GM21717 (cell line): ENCODE results near the gene FMN1.

Source experiments
- ATAC-seq: cut with Tn5 transposase; IDR thresholded peaks from one replicate; pipeline ENCODE4 v1.9.1; 2021; ENCODE audit warnings: mild to moderate bottlenecking, moderate library complexity; ENCODE audit not compliant: unreplicated experiment

FMN1 gene

GRCh38 chr15:33155691-33156420 is 38.7 kb downstream of the FMN1 start:
- no peak for ATAC-seq

GRCh38 chr15:33154351-33155166 is 40.0 kb downstream of the FMN1 start:
- ATAC-seq: no peak

- ATAC-seq: no peak
Observed at GRCh38 chr15:33153548-33153947, 41.0 kb downstream of the FMN1 start.

- no peak for ATAC-seq
Observed at GRCh38 chr15:33152502-33153109, 41.9 kb downstream of the FMN1 start.

- ATAC-seq: no peak
Observed at GRCh38 chr15:33150971-33151370, 43.5 kb downstream of the FMN1 start.

GRCh38 chr15:33150431-33150941 is 44.0 kb downstream of the FMN1 start:
- no peak for ATAC-seq

- ATAC-seq: no peak
Observed at GRCh38 chr15:33149919-33150318, 44.6 kb downstream of the FMN1 start.

- no peak for ATAC-seq
Observed at GRCh38 chr15:33148129-33148751, 46.3 kb downstream of the FMN1 start.

GRCh38 chr15:33146051-33146450 is 48.5 kb downstream of the FMN1 start:
- ATAC-seq: no peak

- no peak for ATAC-seq
Observed at GRCh38 chr15:33145447-33145846, 49.1 kb downstream of the FMN1 start.

GRCh38 chr15:33142708-33143107 is 51.8 kb downstream of the FMN1 start:
- no peak for ATAC-seq

- ATAC-seq: no peak
Observed at GRCh38 chr15:33138000-33138399, 56.5 kb downstream of the FMN1 start.

- ATAC-seq: no peak
Observed at GRCh38 chr15:33137101-33137500, 57.4 kb downstream of the FMN1 start.

GRCh38 chr15:33136353-33136752 is 58.2 kb downstream of the FMN1 start:
- no peak for ATAC-seq

- no peak for ATAC-seq
Observed at GRCh38 chr15:33135355-33135781, 59.1 kb downstream of the FMN1 start.

- ATAC-seq: no peak
Observed at GRCh38 chr15:33132722-33133345, 61.7 kb downstream of the FMN1 start.

- ATAC-seq: no peak
Observed at GRCh38 chr15:33132233-33132580, 62.3 kb downstream of the FMN1 start.

GRCh38 chr15:33131552-33132232 is 62.8 kb downstream of the FMN1 start:
- ATAC-seq: no peak

GRCh38 chr15:33126559-33127290 is 67.8 kb downstream of the FMN1 start:
- ATAC-seq: no peak
